A673 (cell line): ENCODE data around the gene KLF3.

Experiments used
- EZH2 ChIP-seq: fragments of 200-600 bp; sonication (generic); IDR thresholded peaks from 2 replicates; pipeline ENCODE4 v1.6.1; 2017; ENCODE audit warnings: borderline replicate concordance, low read depth, mild to moderate bottlenecking, mixed read lengths, antibody characterized with exemption, low read length; ENCODE audit not compliant: poor library complexity, severe bottlenecking
- TF ChIP-seq, protein P1 (sequence below): fragments of 300-800, 200-600 bp; sonication (generic); conservative IDR thresholded peaks from 2 replicates; pipeline ENCODE4 v1.5.1; 2017; ENCODE audit warnings: low read depth, mild to moderate bottlenecking, antibody characterized with exemption, low read length, moderate library complexity, mixed read lengths

DNA sequence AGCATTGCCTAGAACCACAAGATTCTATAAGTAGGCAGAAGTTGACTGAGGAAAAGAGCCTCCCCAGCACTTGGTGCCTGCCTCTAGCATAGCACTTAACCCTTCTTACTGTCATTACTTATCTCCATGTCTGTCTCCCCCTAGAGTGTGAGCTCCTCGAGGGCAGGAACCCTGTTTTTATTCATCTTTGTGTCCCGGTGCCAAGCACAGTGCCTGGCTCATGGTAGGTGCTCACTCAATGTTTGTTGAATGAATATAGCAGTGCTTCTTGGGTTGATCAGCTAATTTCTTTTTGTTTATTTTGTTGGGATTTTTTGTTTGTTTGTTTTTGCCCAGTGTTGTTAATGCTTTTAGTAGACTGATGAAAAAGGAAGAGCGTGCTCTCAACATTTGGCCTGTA lies 30.3 kb downstream of the KLF3 start:
- TF ChIP-seq, protein P1, sequence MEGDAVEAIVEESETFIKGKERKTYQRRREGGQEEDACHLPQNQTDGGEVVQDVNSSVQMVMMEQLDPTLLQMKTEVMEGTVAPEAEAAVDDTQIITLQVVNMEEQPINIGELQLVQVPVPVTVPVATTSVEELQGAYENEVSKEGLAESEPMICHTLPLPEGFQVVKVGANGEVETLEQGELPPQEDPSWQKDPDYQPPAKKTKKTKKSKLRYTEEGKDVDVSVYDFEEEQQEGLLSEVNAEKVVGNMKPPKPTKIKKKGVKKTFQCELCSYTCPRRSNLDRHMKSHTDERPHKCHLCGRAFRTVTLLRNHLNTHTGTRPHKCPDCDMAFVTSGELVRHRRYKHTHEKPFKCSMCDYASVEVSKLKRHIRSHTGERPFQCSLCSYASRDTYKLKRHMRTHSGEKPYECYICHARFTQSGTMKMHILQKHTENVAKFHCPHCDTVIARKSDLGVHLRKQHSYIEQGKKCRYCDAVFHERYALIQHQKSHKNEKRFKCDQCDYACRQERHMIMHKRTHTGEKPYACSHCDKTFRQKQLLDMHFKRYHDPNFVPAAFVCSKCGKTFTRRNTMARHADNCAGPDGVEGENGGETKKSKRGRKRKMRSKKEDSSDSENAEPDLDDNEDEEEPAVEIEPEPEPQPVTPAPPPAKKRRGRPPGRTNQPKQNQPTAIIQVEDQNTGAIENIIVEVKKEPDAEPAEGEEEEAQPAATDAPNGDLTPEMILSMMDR: no peak
- no peak for TF ChIP-seq EZH2
